CD4-positive, alpha-beta T cell treated with Interleukin-1 beta for 1 hour (primary cell): ENCODE data around the gene TBC1D1.

Experiments
- DNase-seq, 2 donors: peaks; one replicate each; pipeline ENCODE4 v3.0.0-alpha.2; 2020 to 2022

Gene TBC1D1

GRCh38 chr4:38154681-38155588 is 264.1 kb downstream of the TBC1D1 start:
- DNase-seq, result peak in 1 of 2 donors; percentile 17

- no peak for DNase-seq
These were observed 264.9 kb downstream of the TBC1D1 start for GRCh38 chr4:38155589-38156294.

DNA sequence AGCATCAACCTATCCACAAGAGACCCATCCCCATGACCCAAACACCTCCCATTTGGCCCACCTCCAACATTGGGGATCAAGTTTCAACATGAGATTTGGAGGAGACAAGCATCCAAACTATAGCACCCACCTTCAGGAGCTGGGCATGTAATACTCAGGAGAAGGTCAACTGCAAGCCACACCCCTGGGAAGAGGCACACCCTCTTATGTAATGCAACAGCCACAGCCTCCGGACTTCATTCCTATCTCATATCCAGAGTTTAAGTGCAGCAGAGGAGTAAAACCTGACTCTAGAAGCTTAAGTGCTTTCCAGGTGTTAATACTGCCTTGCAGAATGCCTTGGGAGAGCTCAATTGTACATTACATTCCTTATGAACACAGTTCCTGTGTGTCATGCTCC is 266.7 kb downstream of the TBC1D1 start:
- no peak for DNase-seq

DNA sequence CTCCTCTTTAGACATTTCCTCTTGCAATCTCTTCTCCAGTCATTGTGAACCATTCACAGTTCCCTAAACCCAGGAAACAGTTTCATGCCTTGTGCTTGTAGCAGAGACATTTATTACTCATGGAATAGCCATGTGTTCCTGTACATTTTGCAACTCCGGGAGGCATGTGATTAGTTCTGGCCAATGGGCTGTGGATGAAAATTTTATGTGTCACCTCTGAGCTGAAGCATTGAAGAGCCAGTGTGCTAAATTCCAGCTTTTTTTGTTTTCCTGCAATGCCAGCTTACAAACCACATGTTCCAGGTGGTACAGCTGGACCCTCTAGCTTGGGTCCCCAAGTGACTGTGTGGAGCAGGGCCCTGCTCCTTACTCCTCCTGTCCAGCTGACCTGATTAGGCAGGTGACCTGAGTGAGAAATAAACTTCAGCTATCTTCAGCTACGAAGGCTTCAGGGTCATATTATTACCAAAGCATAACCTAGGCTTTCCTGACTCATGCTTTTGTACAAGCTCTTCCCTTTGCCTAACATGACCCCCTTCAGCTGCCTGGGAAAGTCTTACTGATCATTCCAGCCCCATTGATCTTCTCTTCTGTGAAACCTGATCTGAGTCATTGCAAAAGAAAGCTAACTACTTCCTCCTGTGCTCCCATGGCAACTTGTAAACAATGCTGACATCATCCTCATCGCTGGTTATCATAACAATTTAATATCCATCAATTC is 269.8 kb downstream of the TBC1D1 start:
- DNase-seq, result peak; percentile 68 to 77

- no peak for DNase-seq
These were observed 270.6 kb downstream of the TBC1D1 start for GRCh38 chr4:38161208-38162113.

DNA sequence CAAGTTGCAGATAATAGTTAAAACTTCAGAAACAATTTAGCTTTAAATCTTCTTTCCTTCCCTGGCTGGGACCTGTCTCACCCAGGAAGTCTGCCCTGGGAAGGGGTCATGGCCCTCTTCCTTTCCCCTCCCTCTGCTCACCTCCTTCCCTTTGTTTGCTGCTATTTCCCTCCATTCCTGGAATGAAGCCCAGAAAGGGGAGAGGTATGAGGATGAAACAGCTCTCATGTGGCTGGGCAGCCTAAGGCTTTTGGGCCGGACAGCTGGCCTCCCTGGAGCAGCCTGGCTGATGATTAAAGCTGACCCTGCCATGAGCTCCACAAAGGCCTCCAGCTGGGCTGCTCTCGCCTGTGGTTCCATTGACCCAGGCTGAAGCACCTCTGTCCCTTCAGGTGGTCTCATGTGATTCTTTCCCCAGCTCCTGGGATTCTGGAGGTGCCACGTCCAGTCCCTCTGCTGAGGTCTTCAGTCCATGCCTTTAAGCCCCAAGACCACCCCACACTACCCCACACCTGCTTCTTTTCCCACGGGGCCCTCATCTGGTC is 271.4 kb downstream of the TBC1D1 start:
- DNase-seq, result no peak

GRCh38 chr4:38163216-38164006 is 272.5 kb downstream of the TBC1D1 start:
- DNase-seq, result no peak

- DNase-seq, result no peak
These were observed 273.5 kb downstream of the TBC1D1 start for GRCh38 chr4:38164346-38164745.

DNA sequence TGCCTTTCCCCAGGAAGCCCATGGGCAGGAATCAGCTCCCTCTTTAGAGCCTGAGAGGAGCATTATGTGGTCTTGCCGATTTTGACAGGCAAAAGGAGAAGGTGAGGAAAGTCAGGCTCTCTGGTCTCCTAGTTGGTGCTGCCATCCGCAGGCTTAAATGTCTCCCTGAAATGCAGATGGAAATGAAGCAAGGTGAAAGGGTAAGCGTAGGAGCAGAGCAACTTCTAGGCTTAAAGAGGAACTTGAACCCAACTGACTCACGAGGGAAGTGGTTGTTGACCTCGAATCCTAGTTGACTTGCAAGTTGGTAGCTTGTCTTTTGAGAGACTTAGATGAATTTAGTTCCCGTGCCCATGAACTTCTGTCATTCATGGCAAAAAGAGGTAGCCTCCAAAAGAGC is 275.2 kb downstream of the TBC1D1 start:
- DNase-seq, result peak in 1 of 2 donors; percentile 41

DNA sequence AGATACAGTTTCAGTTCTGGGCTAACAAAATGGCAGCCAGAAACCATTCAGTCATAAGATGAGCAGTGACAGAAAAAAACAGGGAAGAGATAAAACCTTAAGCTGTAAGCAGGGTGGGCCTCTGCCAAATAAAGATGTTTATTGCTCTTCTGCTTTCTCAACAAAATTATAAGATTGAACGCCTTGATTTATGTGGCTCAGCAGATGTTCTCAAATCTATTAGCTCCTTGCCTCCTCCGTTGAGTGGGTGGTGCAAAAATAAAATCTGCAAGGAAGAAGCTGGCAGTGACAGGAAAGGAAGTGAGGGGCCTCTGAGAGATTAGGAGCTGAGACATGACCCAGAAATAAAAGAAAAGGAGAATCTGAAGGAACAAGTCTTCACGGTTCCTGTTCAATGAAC is 275.9 kb downstream of the TBC1D1 start:
- DNase-seq, result no peak

DNA sequence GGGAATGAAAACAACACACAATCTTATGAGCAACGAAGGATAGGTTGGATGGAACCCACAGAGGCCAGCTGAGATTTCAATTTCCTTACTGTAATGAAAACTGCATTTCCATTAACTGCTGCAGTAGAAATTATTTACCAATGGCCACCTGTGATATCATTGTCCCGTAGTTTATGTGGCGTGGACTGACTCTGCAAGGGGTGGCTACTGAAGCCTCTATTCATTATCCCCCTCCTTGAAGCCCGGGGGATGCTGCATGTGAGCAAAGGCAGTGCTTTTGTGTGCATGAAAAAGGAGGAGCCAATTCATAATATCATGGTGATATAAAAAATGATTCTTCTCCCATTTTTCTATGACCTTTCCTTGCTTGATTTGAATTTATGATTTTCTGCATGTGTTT is 277.1 kb downstream of the TBC1D1 start:
- no peak for DNase-seq

DNA sequence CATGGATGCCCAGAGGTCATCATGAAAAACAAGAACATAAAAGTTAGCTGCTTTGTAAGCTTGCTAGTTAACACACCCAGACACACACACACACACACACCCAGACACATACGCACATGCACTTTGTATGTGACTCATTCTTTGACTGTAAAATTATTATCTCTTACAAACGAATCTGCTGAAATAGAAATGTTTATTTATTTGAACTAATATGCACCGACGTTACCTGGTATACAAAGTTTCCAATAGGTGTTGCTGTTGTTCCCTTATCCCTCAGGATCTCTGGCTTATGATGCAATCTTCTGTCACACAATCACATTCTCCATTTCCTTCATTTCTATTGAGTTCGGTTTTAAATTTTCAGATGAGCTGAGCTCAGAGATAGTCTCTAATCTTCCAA is 278.6 kb downstream of the TBC1D1 start:
- DNase-seq, result no peak

DNA sequence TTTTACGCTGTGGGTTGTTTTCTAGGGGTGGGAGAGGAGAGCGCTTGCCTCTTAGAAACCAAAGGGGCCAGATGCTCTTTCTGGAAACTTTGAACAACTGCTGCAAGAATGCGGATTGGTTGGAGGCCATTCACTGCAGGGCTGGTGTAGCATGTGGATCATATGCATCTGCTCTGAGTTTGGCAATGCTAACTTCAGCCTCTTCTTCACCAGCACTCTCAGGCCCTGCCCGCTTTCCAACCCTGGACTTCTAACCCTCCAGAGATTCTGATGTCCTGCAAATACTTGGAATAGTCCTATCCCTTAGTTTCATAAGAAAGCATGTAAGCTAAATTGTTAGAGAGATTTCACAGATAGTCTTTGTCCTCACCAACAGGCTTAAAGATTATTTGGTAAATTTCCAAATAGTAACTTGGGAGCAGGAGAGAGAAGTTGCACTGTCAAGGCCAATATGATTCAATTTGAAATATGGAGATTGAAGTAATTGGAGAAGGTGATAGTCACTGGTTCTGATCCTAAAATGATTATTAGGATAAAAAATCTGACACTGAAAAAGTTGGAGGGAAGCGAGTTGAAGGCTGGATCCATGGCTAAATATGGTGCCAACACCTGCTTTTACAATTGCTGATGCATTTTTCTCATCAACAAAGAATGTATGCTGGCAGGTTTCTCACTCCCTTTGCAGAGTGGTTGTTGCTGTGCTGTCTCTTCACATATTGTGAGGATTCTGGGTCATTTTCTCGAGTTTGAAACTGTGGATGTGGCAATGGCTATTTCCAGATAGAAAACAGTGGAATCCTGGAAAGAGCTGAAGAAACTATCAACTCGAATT is 279.7 kb downstream of the TBC1D1 start:
- no peak for DNase-seq

DNA sequence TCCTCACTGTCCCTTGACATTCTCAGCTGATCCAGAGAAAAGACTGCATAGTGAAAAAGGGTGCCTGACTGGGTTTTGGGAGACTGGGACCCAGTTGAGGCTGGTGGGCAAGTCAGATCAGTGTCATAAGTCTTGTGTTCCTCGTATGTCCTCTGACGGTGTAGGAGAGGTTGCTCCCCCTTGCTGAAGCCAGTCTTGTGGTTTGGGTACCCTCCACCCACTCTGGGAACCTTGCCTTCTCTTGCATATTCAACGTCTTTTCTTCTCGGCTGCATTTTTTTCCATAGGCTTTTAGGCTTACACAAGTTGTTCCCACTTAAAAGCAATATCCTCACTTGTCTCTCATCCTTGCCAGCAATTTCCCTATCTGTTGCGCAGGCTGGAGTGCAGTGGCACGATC is 281.2 kb downstream of the TBC1D1 start:
- DNase-seq, result no peak

- no peak for DNase-seq
These were observed 283.1 kb downstream of the TBC1D1 start for GRCh38 chr4:38173935-38174518.

DNA sequence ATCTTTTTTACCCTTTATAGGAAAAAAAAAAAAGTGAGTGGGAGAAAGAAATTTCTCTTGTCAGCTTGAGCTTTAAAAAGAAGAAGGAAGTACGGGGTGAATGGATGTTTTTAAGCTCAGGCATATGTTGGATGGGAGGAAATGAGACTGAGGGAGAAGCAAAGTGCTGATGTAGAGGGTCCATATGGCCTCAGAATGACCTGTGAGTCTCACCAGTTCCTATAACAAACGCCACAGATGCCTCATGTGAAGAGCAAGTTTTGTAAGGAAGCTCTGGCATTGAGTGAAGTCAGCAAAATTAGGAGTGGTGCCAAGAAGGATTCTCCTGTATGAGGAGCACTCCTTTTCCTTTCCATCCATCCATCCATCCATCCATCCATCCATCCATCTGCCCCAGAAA is 283.9 kb downstream of the TBC1D1 start:
- DNase-seq, result peak in 1 of 2 donors; percentile 32

DNA sequence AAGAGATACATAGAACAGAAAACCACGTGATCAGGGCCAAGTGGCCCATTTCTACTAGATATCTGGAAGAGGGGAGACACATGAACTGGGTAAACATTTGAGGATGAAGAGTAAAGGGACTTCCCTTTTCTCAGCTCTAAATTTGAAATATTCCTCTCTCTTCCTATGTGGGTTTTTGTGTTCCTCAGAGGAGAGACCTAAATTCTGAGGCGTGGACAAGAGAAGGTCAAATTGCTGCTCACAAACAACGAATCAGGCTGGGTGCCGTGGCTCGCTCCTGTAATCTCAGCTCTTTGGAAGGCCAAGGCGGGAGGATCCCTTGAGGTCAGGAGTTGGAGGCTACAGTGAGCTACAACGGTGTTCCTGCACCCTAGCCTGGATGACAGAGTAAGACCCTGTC is 285.3 kb downstream of the TBC1D1 start:
- no peak for DNase-seq

DNA sequence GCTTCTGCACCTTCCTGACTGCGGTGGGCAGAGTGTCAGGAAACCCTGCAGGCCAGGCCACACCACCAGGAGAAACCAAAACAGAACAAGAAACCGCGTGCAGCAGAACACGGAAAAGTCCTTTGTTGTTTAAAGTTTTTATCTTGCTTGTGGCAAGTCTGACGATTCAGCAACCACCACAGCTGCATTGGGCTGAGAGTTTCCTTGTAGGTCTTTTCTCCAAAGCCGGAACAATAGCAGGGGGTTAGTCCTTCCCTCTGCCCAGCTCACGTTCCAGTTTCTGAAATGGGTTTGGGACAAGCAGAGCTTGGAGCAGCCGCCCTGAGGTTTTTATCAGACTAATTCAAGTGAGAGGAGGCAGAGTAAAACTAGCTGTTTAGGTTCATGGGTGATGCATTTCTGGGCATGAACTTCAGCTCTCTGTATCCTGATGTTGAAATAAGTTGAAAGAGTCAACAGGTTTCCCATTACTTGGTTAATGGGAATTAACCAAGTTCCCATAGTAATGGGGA is 286.2 kb downstream of the TBC1D1 start:
- peak; percentile 46 to 52 for DNase-seq

- peak; percentile 43 to 60 for DNase-seq
These were observed 286.9 kb downstream of the TBC1D1 start for GRCh38 chr4:38177641-38178391.
